ENCODE measurements around the gene RUNX2. TPM values are rescaled to one million over a fixed set of nuclear protein-coding genes. Genes with fewer than 3 reads are reported as not detected.

The RUNX2 gene
- polyA plus RNA-seq, 1 of the 3 experiments (the other 2 are of a cell fraction) = 4.4 TPM

GRCh38 chr6:45430590-45431202 is 102.6 kb downstream of the RUNX2 start:
- WGBS (ENCODE audit: low lambda C conversion rate) = 51% methylated on average over 2 of the region's 2 CpGs
- ChIA-PET CTCF (interaction anchor here (1.4 kb wide), 1 partner anchor 775 kb away, joined by 4 read pairs; no protein-coding TSS in a partner anchor), POLR2A (no interaction called here)
- Histone ChIP-seq H3K9me3 (no peaks in the 10 kb centered on the region), H3K4me3 (ENCODE audit: low read depth in 2 of 2, low read length in 1 of 2) (no peak overlapping the region), H3K9ac (no peak overlapping the region), H4K20me1 (ENCODE audit: insufficient read depth) (no peaks in the 10 kb centered on the region), H3K27ac (ENCODE audit: low read depth in 2 of 2, low read length in 1 of 2) (no peak overlapping the region), H3K36me3 (replicated peaks in 1 of 2; ENCODE audit: control insufficient read depth in 1 of 2, insufficient read depth in 2 of 2, low read length in 1 of 2) (no peaks in the 10 kb centered on the region), H3K4me2 (no peak overlapping the region), H3K9me2 (0 out of 2 replicates have a peak, but pooled peaks cover 3% of the 10 kb centered on the region), H3K27me3 (ENCODE audit: insufficient read depth) (no peaks in the 10 kb centered on the region), H3K79me2 (ENCODE audit: insufficient read depth) (0 out of 2 replicates have a peak, but pooled peaks cover 11% of the 10 kb centered on the region), H2AFZ (ENCODE audit: low read depth) (no peak overlapping the region), H3F3A (replicated peaks; ENCODE audit: insufficient read depth) (peaks cover 26% of the 10 kb centered on the region), H3K4me1 (ENCODE audit: control insufficient read depth in 1 of 2, insufficient read depth in 2 of 2, low read depth in 1 of 2, low read length in 1 of 2) (peaks cover 0 to 37% of the 10 kb centered on the region in 2 experiments; a peak in 2 of 4 replicates)
- TF ChIP-seq FOXJ3 (CRISPR knock-in tag; IDR thresholded peaks at IDR 0.05) = no peak
- no peak for TF ChIP-seq MEF2A (IDR thresholded peaks at IDR 0.05; ENCODE audit: borderline replicate concordance, low read depth)
- no peak for TF ChIP-seq RFX5 (IDR thresholded peaks at IDR 0.05; ENCODE audit: low read length)
- no peak for TF ChIP-seq TEAD4 (IDR thresholded peaks at IDR 0.05; ENCODE audit: borderline replicate concordance, insufficient read depth)
- no peak for TF ChIP-seq GABPA (IDR thresholded peaks at IDR 0.05; ENCODE audit: low read depth)
- TF ChIP-seq SIN3A (IDR thresholded peaks at IDR 0.05; ENCODE audit: borderline replicate concordance, low read depth, low read length) = no peak
- no peak for TF ChIP-seq NRF1 (IDR thresholded peaks at IDR 0.05; ENCODE audit: low read depth, low read length)
- TF ChIP-seq RAD21 (IDR thresholded peaks at IDR 0.05; ENCODE audit: low read length) = no peak
- TF ChIP-seq MAX (IDR thresholded peaks at IDR 0.05; ENCODE audit: low read depth) = no peak
- DNase-seq = no peak

GRCh38 chr6:45431317-45432065 is 103.4 kb downstream of the RUNX2 start:
- 0 out of 2 replicates have a peak, but pooled peaks cover 3% of the 10 kb centered on the region for H3K9me2 ChIP-seq
- TF ChIP-seq TEAD4 (IDR thresholded peaks at IDR 0.05; ENCODE audit: borderline replicate concordance, insufficient read depth) (no peak), TCF12 (IDR thresholded peaks at IDR 0.05) (peak; percentile 16; the same call in 1 of the 2 replicates)
- ChIA-PET CTCF (no interaction called here), POLR2A (no interaction called here)
- 76% methylated on average over 10 of the region's 10 CpGs for WGBS (ENCODE audit: low lambda C conversion rate)
- no peaks in the 10 kb centered on the region for H3K27me3 ChIP-seq (ENCODE audit: insufficient read depth)
- H3K4me3 ChIP-seq (ENCODE audit: low read depth in 2 of 2, low read length in 1 of 2) = no peak overlapping the region
- no peaks in the 10 kb centered on the region for H3K36me3 ChIP-seq (replicated peaks in 1 of 2; ENCODE audit: control insufficient read depth in 1 of 2, insufficient read depth in 2 of 2, low read length in 1 of 2)
- no peak overlapping the region for H2AFZ ChIP-seq (ENCODE audit: low read depth)
- DNase-seq = no peak
- H4K20me1 ChIP-seq (ENCODE audit: insufficient read depth) = no peaks in the 10 kb centered on the region
- no peak overlapping the region for H3K9ac ChIP-seq
- H3K4me1 ChIP-seq (ENCODE audit: control insufficient read depth in 1 of 2, insufficient read depth in 2 of 2, low read depth in 1 of 2, low read length in 1 of 2) = peaks cover 0 to 43% of the 10 kb centered on the region in 2 experiments; a peak in 2 of 4 replicates
- H3K27ac ChIP-seq (ENCODE audit: low read depth in 2 of 2, low read length in 1 of 2) = no peak overlapping the region
- H3K4me2 ChIP-seq = no peak overlapping the region
- H3K9me3 ChIP-seq = no peaks in the 10 kb centered on the region
- peaks cover 31% of the 10 kb centered on the region for H3F3A ChIP-seq (replicated peaks; ENCODE audit: insufficient read depth)
- 0 out of 2 replicates have a peak, but pooled peaks cover 3% of the 10 kb centered on the region for H3K79me2 ChIP-seq (ENCODE audit: insufficient read depth)

- no peak for DNase-seq
- 0% methylated on average over 2 of the region's 2 CpGs for WGBS (ENCODE audit: low lambda C conversion rate)
- H3K4me1 ChIP-seq (ENCODE audit: control insufficient read depth in 1 of 2, insufficient read depth in 2 of 2, low read depth in 1 of 2, low read length in 1 of 2) = peaks cover 0 to 50% of the 10 kb centered on the region in 2 experiments; a peak in 3 of 4 replicates
- TF ChIP-seq FOSL2 (IDR thresholded peaks at IDR 0.05; ENCODE audit: borderline replicate concordance, low read depth) = peak; percentile 38; the same call in 1 of the 2 replicates
- no peak for TF ChIP-seq MAX (IDR thresholded peaks at IDR 0.05; ENCODE audit: low read depth)
- TF ChIP-seq FOXM1 (IDR thresholded peaks at IDR 0.05; ENCODE audit: low read depth) = no peak
- peak; percentile 71 for TF ChIP-seq TCF12 (IDR thresholded peaks at IDR 0.05)
- peak; percentile 46 for TF ChIP-seq JUND (IDR thresholded peaks at IDR 0.05)
- TF ChIP-seq RCOR1 (IDR thresholded peaks at IDR 0.05; ENCODE audit: low read length) = no peak
- peak in 1 of 2 experiments; percentile 53; a peak in 1 of 4 replicates for TF ChIP-seq EP300 (IDR thresholded peaks at IDR 0.05; ENCODE audit: borderline replicate concordance in 1 of 2, low read depth in 1 of 2, low read length in 1 of 2)
- TF ChIP-seq USF1 (IDR thresholded peaks at IDR 0.05; ENCODE audit: borderline replicate concordance, low read depth) = no peak
- no peak for TF ChIP-seq EZH2phosphoT487 (IDR thresholded peaks at IDR 0.05; ENCODE audit: borderline replicate concordance, low read depth)
- TF ChIP-seq GATA2 (CRISPR knock-in tag; IDR thresholded peaks at IDR 0.05) = no peak
These were observed 104.8 kb downstream of the RUNX2 start for GRCh38 chr6:45432977-45433376.

More at GRCh38 chr6:45432977-45433376, 104.8 kb downstream of the RUNX2 start:
- no peaks in the 10 kb centered on the region for H3K36me3 ChIP-seq (replicated peaks in 1 of 2; ENCODE audit: control insufficient read depth in 1 of 2, insufficient read depth in 2 of 2, low read length in 1 of 2)
- no peak overlapping the region for H3K9ac ChIP-seq
- ChIA-PET POLR2A (no interaction called here), CTCF (no interaction called here)
- no peaks in the 10 kb centered on the region for H3K9me2 ChIP-seq
- H3K27ac ChIP-seq (ENCODE audit: low read depth in 2 of 2, low read length in 1 of 2) = peak overlapping the region in 1 of 2 experiments; percentile 11; a peak in 1 of 4 replicates
- no peaks in the 10 kb centered on the region for H3K27me3 ChIP-seq (ENCODE audit: insufficient read depth)
- H3K4me3 ChIP-seq (ENCODE audit: low read depth in 2 of 2, low read length in 1 of 2) = no peak overlapping the region
- H4K20me1 ChIP-seq (ENCODE audit: insufficient read depth) = no peaks in the 10 kb centered on the region
- H2AFZ ChIP-seq (ENCODE audit: low read depth) = no peak overlapping the region
- H3F3A ChIP-seq (replicated peaks; ENCODE audit: insufficient read depth) = peaks cover 38% of the 10 kb centered on the region
- no peaks in the 10 kb centered on the region for H3K79me2 ChIP-seq (ENCODE audit: insufficient read depth)
- H3K9me3 ChIP-seq = no peaks in the 10 kb centered on the region
- H3K4me2 ChIP-seq = 0 out of 2 replicates have a peak overlapping the region, but pooled peaks have one; percentile 2
